Activated CD4-positive, alpha-beta T cell treated with anti-CD3 and anti-CD28 coated beads for 36 hours (primary cell): ENCODE measurements around the gene TARS3. TPM values are rescaled to one million over a fixed set of nuclear protein-coding genes. Genes with fewer than 3 reads are reported as not detected.
A peak's percentile ranks its signal among the peaks of the same experiment; 100 is the strongest.

Experiments
- ATAC-seq: fragments of 200-7000 bp; cut with Tn5 transposase; one replicate; pipeline ENCODE4 v1.10.0; 2021; ENCODE audit warnings: mild to moderate bottlenecking, moderate library complexity
- CTCF ChIA-PET: fragments of 350-600 bp; sonication (Branson Sonifier 250); formaldehyde crosslinking; loops from one replicate; lab custom pipeline; 2021; ENCODE audit warnings: antibody characterized with exemption; lab: Charles Lee
- POLR2A ChIA-PET: fragments of 350-600 bp; sonication (Branson Sonifier 250); formaldehyde crosslinking; loops from one replicate; lab custom pipeline; 2021; ENCODE audit warnings: antibody characterized with exemption, inconsistent platforms; lab: Charles Lee
- DNase-seq: peaks from one replicate; pipeline ENCODE4 v3.0.0-alpha.2; 2020
- H3K27ac Mint-ChIP-seq: one replicate; pipeline ENCODE4 v1.8.0; 2021; ENCODE audit warnings: mixed read lengths
- H3K27me3 Mint-ChIP-seq: one replicate; pipeline ENCODE4 v1.8.0; 2021; ENCODE audit warnings: mixed read lengths
- H3K36me3 Mint-ChIP-seq: one replicate; pipeline ENCODE4 v1.8.0; 2021; ENCODE audit warnings: low read depth, mixed read lengths
- H3K4me1 Mint-ChIP-seq: one replicate; pipeline ENCODE4 v1.8.0; 2021; ENCODE audit warnings: mixed read lengths
- H3K4me3 Mint-ChIP-seq: one replicate; pipeline ENCODE4 v1.8.0; 2021; ENCODE audit warnings: mild to moderate bottlenecking, moderate library complexity, mixed read lengths
- H3K9me3 Mint-ChIP-seq: one replicate; pipeline ENCODE4 v1.8.0; 2021; ENCODE audit warnings: low read depth, mixed read lengths
- intact Hi-C, 2 experiments: fragments of 100-400 bp; cut with DNase I in 1 of 2; cut with micrococcal nuclease in 1 of 2; formaldehyde crosslinking; loops; one replicate each; pipeline versions ENCODE4 v1.14.2 to v1.15.1; 2022 to 2024; cut with DNase I, micrococcal nuclease
- total RNA-seq, 2 experiments: library from RNA; stranded (reverse); gene quantifications; one replicate each; pipeline ENCODE4 v1.2.3, GENCODE V29; 2021

Gene TARS3
- total RNA-seq, 2 experiments from 2014 or later, result 9.3 to 10.3 TPM

GRCh38 chr15:101623367-101624304 lies 100.6 kb downstream of the TARS3 start:
- DNase-seq (no peak), ATAC-seq (no peak)
- Mint-ChIP-seq H3K27ac (peak overlapping the region; percentile 12), H3K4me1 (peaks cover 40% of the 10 kb centered on the region), H3K36me3 (peaks cover 34% of the 10 kb centered on the region), H3K9me3 (peaks cover 5% of the 10 kb centered on the region), H3K27me3 (no peaks in the 10 kb centered on the region), H3K4me3 (no peak overlapping the region)
- ChIA-PET CTCF (interaction anchor here (0.6 to 3.2 kb wide), 3 partner anchors 18 to 313 kb away, joined by 3 to 12 read pairs (median 3); no protein-coding TSS in a partner anchor), POLR2A (no interaction called here)
- intact Hi-C loops, result no loop called here

GRCh38 chr15:101621961-101622360 lies 102.3 kb downstream of the TARS3 start:
- H3K4me3 Mint-ChIP-seq, result no peak overlapping the region
- peaks cover 36% of the 10 kb centered on the region for H3K36me3 Mint-ChIP-seq
- H3K4me1 Mint-ChIP-seq, result peaks cover 40% of the 10 kb centered on the region
- no peak overlapping the region for H3K27ac Mint-ChIP-seq
- ChIA-PET POLR2A (no interaction called here), CTCF (interaction anchor here (0.6 to 3.2 kb wide), 3 partner anchors 17 to 185 kb away, joined by 3 to 12 read pairs (median 3); no protein-coding TSS in a partner anchor)
- no peak for DNase-seq
- H3K27me3 Mint-ChIP-seq, result no peaks in the 10 kb centered on the region
- H3K9me3 Mint-ChIP-seq, result peaks cover 5% of the 10 kb centered on the region
- intact Hi-C loops, result no loop called here
- no peak for ATAC-seq

GRCh38 chr15:101620671-101621070 lies 103.6 kb downstream of the TARS3 start:
- Mint-ChIP-seq H3K4me3 (no peak overlapping the region), H3K36me3 (peaks cover 31% of the 10 kb centered on the region), H3K4me1 (peaks cover 37% of the 10 kb centered on the region), H3K9me3 (peaks cover 5% of the 10 kb centered on the region), H3K27ac (no peak overlapping the region), H3K27me3 (no peaks in the 10 kb centered on the region)
- intact Hi-C loops, result no loop called here
- DNase-seq (no peak), ATAC-seq (no peak)
- ChIA-PET POLR2A (no interaction called here), CTCF (interaction anchor here (3.2 kb wide), 1 partner anchor 21 kb away, joined by 12 read pairs; no protein-coding TSS in a partner anchor)

- peaks cover 22% of the 10 kb centered on the region for H3K36me3 Mint-ChIP-seq
- no peak overlapping the region for H3K27ac Mint-ChIP-seq
- peaks cover 27% of the 10 kb centered on the region for H3K4me1 Mint-ChIP-seq
- no peak overlapping the region for H3K4me3 Mint-ChIP-seq
- ChIA-PET CTCF (interaction anchor here (1.0 kb wide), 1 partner anchor 22 kb away, joined by 4 read pairs; no protein-coding TSS in a partner anchor), POLR2A (no interaction called here)
- H3K27me3 Mint-ChIP-seq, result no peaks in the 10 kb centered on the region
- DNase-seq (no peak), ATAC-seq (no peak)
- intact Hi-C loops, result no loop called here
- peaks cover 5% of the 10 kb centered on the region for H3K9me3 Mint-ChIP-seq
These were observed 104.7 kb downstream of the TARS3 start for GRCh38 chr15:101619615-101619865.

GRCh38 chr15:101618851-101619614 lies 105.2 kb downstream of the TARS3 start:
- no peak overlapping the region for H3K4me3 Mint-ChIP-seq
- H3K9me3 Mint-ChIP-seq, result peaks cover 5% of the 10 kb centered on the region
- H3K36me3 Mint-ChIP-seq, result peaks cover 17% of the 10 kb centered on the region
- ChIA-PET CTCF (interaction anchor here (1.0 kb wide), 1 partner anchor 22 kb away, joined by 4 read pairs; no protein-coding TSS in a partner anchor), POLR2A (no interaction called here)
- peaks cover 25% of the 10 kb centered on the region for H3K4me1 Mint-ChIP-seq
- H3K27ac Mint-ChIP-seq, result no peak overlapping the region
- H3K27me3 Mint-ChIP-seq, result no peaks in the 10 kb centered on the region
- intact Hi-C loops, result no loop called here
- DNase-seq (no peak), ATAC-seq (no peak)

- H3K27ac Mint-ChIP-seq, result no peak overlapping the region
- peaks cover under 1% of the 10 kb centered on the region for H3K9me3 Mint-ChIP-seq
- H3K4me1 Mint-ChIP-seq, result peaks cover 17% of the 10 kb centered on the region
- H3K27me3 Mint-ChIP-seq, result no peaks in the 10 kb centered on the region
- H3K4me3 Mint-ChIP-seq, result no peak overlapping the region
- intact Hi-C loops, result no loop called here
- ChIA-PET POLR2A (no interaction called here), CTCF (interaction anchor here (0.6 kb wide), 1 partner anchor 360 kb away, joined by 3 read pairs; no protein-coding TSS in a partner anchor)
- no peak for DNase-seq
- peaks cover 9% of the 10 kb centered on the region for H3K36me3 Mint-ChIP-seq
- no peak for ATAC-seq
These were observed 106.2 kb downstream of the TARS3 start for GRCh38 chr15:101618076-101618475.

- CTCF ChIA-PET, result interaction anchor here (0.6 to 1.1 kb wide), 2 partner anchors 24 to 360 kb away, joined by 3 to 7 read pairs; no protein-coding TSS in a partner anchor
- DNase-seq (no peak), ATAC-seq (no peak)
- Mint-ChIP-seq H3K36me3 (peaks cover 8% of the 10 kb centered on the region), H3K27ac (no peak overlapping the region), H3K4me3 (no peak overlapping the region), H3K27me3 (no peaks in the 10 kb centered on the region), H3K4me1 (peaks cover 13% of the 10 kb centered on the region), H3K9me3 (no peaks in the 10 kb centered on the region)
- POLR2A ChIA-PET, result no interaction called here
- intact Hi-C loops, result no loop called here
These were observed 106.8 kb downstream of the TARS3 start for GRCh38 chr15:101617390-101617965.

- H3K36me3 Mint-ChIP-seq, result peaks cover 2% of the 10 kb centered on the region
- ChIA-PET CTCF (interaction anchor here (1.1 kb wide), 1 partner anchor 25 kb away, joined by 7 read pairs; no protein-coding TSS in a partner anchor), POLR2A (no interaction called here)
- intact Hi-C loops, result no loop called here
- DNase-seq (peak; percentile 26), ATAC-seq (peak; percentile 51)
- no peaks in the 10 kb centered on the region for H3K27me3 Mint-ChIP-seq
- no peak overlapping the region for H3K4me3 Mint-ChIP-seq
- no peak overlapping the region for H3K27ac Mint-ChIP-seq
- H3K4me1 Mint-ChIP-seq, result peaks cover 4% of the 10 kb centered on the region
- H3K9me3 Mint-ChIP-seq, result no peaks in the 10 kb centered on the region
These were observed 108.1 kb downstream of the TARS3 start for GRCh38 chr15:101615986-101616848.

GRCh38 chr15:101615414-101615985 lies 108.8 kb downstream of the TARS3 start:
- H3K9me3 Mint-ChIP-seq, result no peaks in the 10 kb centered on the region
- no peak overlapping the region for H3K4me3 Mint-ChIP-seq
- H3K27ac Mint-ChIP-seq, result no peak overlapping the region
- no peak for ATAC-seq
- ChIA-PET CTCF (no interaction called here), POLR2A (no interaction called here)
- DNase-seq, result no peak
- H3K27me3 Mint-ChIP-seq, result no peaks in the 10 kb centered on the region
- intact Hi-C loops, result no loop called here
- H3K4me1 Mint-ChIP-seq, result peaks cover 4% of the 10 kb centered on the region
- peaks cover 2% of the 10 kb centered on the region for H3K36me3 Mint-ChIP-seq

- POLR2A ChIA-PET, result no interaction called here
- DNase-seq, result no peak
These were observed 109.5 kb downstream of the TARS3 start for GRCh38 chr15:101614761-101615160.

More at GRCh38 chr15:101614761-101615160, 109.5 kb downstream of the TARS3 start:
- CTCF ChIA-PET, result no interaction called here
- H3K27ac Mint-ChIP-seq, result no peak overlapping the region
- peaks cover 4% of the 10 kb centered on the region for H3K4me1 Mint-ChIP-seq
- H3K27me3 Mint-ChIP-seq, result no peaks in the 10 kb centered on the region
- intact Hi-C loops, result no loop called here
- no peak overlapping the region for H3K4me3 Mint-ChIP-seq
- H3K36me3 Mint-ChIP-seq, result peaks cover 2% of the 10 kb centered on the region
- H3K9me3 Mint-ChIP-seq, result no peaks in the 10 kb centered on the region
- ATAC-seq, result no peak
